ENCODE measurements around the gene LSM12.
A peak's percentile ranks its signal among the peaks of the same experiment; 100 is the strongest.

Gene LSM12

DNA sequence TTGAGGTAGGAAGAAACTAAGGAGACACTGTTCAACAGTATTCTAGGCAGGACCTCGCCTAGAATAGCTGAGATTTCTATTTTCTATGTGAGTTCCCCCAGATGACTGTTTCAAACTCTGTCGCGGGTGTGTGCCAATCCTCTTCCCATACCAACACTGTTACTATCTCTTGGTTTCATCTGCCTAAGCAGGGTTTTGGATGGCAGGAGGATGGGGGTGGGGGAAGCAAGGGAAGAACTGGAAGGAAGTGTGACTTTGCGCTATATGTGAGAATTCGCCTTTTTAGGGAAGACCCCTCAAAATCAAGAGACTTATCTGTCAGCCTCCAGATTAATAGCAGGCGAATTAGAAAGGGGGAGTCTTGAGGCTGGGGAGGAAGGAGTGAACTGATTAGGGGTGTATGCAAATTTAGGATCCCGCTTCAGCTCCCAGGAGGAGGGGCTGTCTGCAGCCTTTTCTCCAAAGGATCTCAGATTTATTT, 3.5 kb upstream of the LSM12 start:
- ChIA-PET POLR2A (ENCODE audit: low non-redundant PET) (interaction anchor here (0.6 to 0.7 kb wide), 2 partner anchors 25 to 427 kb away, joined by 3 to 4 read pairs; no protein-coding TSS in a partner anchor), CTCF (interaction anchor here (0.7 kb wide), 1 partner anchor 33 kb away, joined by 8 read pairs; no protein-coding TSS in a partner anchor)
- TF ChIP-seq, protein P1, sequence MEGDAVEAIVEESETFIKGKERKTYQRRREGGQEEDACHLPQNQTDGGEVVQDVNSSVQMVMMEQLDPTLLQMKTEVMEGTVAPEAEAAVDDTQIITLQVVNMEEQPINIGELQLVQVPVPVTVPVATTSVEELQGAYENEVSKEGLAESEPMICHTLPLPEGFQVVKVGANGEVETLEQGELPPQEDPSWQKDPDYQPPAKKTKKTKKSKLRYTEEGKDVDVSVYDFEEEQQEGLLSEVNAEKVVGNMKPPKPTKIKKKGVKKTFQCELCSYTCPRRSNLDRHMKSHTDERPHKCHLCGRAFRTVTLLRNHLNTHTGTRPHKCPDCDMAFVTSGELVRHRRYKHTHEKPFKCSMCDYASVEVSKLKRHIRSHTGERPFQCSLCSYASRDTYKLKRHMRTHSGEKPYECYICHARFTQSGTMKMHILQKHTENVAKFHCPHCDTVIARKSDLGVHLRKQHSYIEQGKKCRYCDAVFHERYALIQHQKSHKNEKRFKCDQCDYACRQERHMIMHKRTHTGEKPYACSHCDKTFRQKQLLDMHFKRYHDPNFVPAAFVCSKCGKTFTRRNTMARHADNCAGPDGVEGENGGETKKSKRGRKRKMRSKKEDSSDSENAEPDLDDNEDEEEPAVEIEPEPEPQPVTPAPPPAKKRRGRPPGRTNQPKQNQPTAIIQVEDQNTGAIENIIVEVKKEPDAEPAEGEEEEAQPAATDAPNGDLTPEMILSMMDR (conservative IDR thresholded peaks at IDR 0.05; ENCODE audit: low read depth), result no peak
- H3K27ac ChIP-seq, result peak overlapping the region; percentile 96
- DNase-seq (ENCODE audit: low spot score), result peak; percentile 48

DNA sequence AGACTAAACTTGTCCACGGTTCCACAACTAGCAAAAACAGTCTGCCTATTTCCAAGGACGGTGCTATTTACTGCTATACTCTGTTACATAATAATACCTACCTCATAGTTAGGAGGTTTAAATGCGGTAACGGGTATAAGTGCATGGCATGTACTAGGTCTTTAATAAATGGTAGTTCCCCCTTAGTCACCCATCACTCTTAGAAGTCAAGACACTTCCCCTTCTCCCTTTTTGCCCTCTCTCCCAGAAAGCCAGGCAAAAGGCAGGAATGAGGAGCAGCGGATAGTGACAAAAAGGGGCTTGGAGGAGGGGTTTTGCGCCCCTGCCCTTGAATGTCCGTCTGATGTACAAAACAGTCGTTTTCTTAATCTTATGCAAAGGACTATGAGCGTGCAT, 1.1 kb upstream of the LSM12 start:
- TF ChIP-seq, protein P1 (conservative IDR thresholded peaks at IDR 0.05; ENCODE audit: low read depth), result no peak
- POLR2A ChIA-PET (ENCODE audit: low non-redundant PET), result no interaction called here
- H3K27ac ChIP-seq, result no peak overlapping the region
- DNase-seq (ENCODE audit: low spot score), result no peak
- CTCF ChIA-PET, result no interaction called here

DNA sequence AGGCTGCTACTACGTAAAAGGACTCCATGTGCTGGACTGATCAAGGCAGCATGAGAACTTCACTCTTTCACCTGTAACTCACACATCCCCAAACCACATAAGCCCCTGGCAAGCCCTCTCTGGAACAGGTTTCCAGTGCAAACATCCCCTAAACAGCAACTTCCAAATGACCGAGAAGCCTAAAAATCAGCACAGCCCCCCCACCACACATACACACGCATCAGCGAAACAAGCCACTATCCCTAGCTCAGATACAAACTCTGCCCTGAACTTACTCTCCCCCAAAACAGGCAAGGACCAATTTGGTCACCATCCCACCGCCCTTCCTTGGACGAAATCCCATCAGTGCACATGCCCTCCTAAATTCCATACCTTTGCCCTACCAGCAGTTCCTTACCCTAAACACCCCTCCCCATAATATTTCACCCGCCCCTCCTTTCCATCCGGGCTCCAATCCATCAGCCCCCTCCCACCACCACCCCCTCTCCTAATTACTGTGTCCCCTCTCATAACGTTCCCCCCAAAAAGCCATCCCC, 735 bp downstream of the LSM12 start:
- no peak for DNase-seq (ENCODE audit: low spot score)
- TF ChIP-seq, protein P1 (conservative IDR thresholded peaks at IDR 0.05; ENCODE audit: low read depth), result no peak
- ChIA-PET POLR2A (ENCODE audit: low non-redundant PET) (interaction anchor here (0.6 kb wide), 1 partner anchor 28 kb away, joined by 4 read pairs; no protein-coding TSS in a partner anchor), CTCF (no interaction called here)
- H3K27ac ChIP-seq, result peak overlapping the region; percentile 95

DNA sequence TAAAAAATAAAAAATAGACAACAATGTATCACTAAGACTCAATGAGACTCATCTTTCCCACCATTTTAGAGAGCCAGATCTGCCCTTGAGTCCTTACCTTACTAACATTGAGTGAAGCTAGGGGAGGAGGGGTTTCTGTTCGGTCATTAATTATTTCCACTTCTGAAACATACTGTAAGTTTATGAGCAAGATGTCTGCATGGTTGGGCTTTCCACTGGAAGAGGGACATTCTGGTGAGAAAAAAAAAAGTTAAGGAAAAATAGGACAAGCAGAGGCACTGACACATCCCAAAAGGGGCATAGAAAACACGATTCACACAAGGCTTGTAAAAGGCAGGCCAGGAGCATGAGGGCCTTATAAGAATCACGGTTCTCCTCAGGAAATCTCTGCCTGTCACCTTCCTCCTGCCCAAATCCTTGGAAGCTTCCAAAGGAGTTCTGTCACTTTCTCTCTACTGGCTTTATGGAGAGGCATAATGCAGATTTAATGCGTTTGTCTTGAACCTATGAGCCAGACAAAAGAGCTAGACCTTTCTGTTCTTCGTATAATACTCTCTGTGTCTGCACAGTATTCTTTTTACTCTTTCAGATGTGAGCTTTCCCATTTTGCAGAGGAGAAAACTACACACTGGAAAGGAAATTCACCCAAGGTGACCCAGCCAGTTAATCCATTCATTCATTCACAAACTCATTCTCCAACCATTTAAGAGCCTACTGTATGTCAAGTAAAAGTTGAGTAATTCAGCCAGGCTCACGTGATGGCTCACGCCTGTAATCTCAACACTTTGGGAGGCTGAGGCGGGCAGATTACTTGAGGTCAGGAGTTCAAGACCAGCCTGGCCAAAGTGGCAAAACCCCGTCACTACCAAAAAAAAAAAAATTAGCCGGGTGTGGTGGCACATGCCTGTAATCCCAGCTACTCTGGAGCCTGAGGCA, 2.5 kb downstream of the LSM12 start:
- TF ChIP-seq, protein P1 (conservative IDR thresholded peaks at IDR 0.05; ENCODE audit: low read depth), result no peak
- DNase-seq (ENCODE audit: low spot score), result no peak
- H3K27ac ChIP-seq, result peak overlapping the region; percentile 95
- POLR2A ChIA-PET (ENCODE audit: low non-redundant PET), result no interaction called here
- CTCF ChIA-PET, result interaction anchor here (0.6 kb wide), 1 partner anchor 21 kb away, joined by 4 read pairs; no protein-coding TSS in a partner anchor

DNA sequence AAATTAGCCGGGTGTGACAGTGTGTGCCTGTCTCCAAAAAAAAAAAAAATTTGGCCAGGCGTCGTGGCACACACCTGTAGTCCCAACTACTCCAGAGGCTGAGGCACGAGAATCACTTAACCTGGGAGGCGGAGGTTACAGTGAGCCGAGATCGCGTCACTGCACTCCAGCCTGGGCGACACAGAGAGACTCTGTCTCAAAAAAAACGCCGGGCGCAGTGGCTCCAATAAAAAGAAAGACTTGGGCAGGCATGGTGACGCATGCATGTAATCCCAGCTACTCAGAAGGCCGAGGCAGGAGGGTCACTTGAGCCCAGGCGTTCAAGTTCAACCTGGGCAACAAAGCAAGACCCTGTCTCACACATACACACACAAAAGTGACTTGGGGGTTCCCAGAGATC, 3.6 kb downstream of the LSM12 start:
- H3K27ac ChIP-seq, result no peak overlapping the region
- ChIA-PET CTCF (interaction anchor here (0.6 kb wide), 1 partner anchor 22 kb away, joined by 4 read pairs; no protein-coding TSS in a partner anchor), POLR2A (ENCODE audit: low non-redundant PET) (no interaction called here)
- no peak for DNase-seq (ENCODE audit: low spot score)
- TF ChIP-seq, protein P1 (conservative IDR thresholded peaks at IDR 0.05; ENCODE audit: low read depth), result no peak

DNA sequence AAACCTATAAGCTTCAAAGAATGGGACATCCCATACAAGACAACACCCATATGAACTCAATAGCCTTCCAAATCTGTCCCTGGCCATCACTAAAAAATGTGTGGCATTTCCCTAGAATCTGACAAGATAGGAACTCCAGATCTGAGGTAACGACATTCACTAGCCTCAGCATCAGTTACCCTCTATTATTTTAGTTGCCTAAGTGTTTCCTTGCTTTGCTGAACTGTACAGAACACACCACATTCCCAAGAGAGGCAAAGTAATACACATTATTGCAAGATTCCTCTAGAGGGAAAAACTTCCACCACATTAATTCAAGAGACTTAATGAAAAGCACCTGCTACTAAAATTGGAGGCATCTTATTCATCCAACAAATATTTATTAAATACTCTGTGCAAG, 5.0 kb downstream of the LSM12 start:
- DNase-seq (ENCODE audit: low spot score), result no peak
- CTCF ChIA-PET, result no interaction called here
- no peak overlapping the region for H3K27ac ChIP-seq
- POLR2A ChIA-PET (ENCODE audit: low non-redundant PET), result interaction anchor here (0.6 kb wide), 1 partner anchor 122 kb away, joined by 4 read pairs; no protein-coding TSS in a partner anchor
- TF ChIP-seq, protein P1 (conservative IDR thresholded peaks at IDR 0.05; ENCODE audit: low read depth), result no peak
